HEK293 (cell line): ENCODE measurements around the gene ZSWIM1.

Experiments used
- CTCF ChIA-PET: fragments of 350-600 bp; formaldehyde crosslinking; extraction: SDS; loops from one replicate; lab custom pipeline; 2021; ENCODE audit warnings: antibody characterized with exemption; lab: Yijun Ruan, JAX
- POLR2A ChIA-PET: fragments of 300-600 bp; formaldehyde crosslinking; extraction: SDS; loops from one replicate; lab custom pipeline; 2020; ENCODE audit warnings: antibody characterized with exemption, inconsistent platforms; lab: Yijun Ruan, JAX
- H3K27ac ChIP-seq: fragments of 200-500 bp; sonication (Bioruptor generic); 2 replicates; pipeline ENCODE4 v1.5.1; 2014; ENCODE audit warnings: low read depth, low read length, control low read depth, inconsistent platforms; ENCODE audit errors: extremely low read depth
- H3K36me3 ChIP-seq, 2 experiments: fragments of 200-500 bp in 1 of 2; sonication (Bioruptor generic) in 1 of 2; 1 replicate in 1 of 2; 2 replicates in 1 of 2; pipeline ENCODE4 v1.5.1; 2014 to 2017; ENCODE audit warnings: inconsistent platforms in 2 of 2, low read length in 2 of 2; ENCODE audit not compliant: control insufficient read depth in 2 of 2, insufficient read depth in 1 of 2
- H3K4me1 ChIP-seq: fragments of 200-500 bp; sonication (Bioruptor generic); 2 replicates; pipeline ENCODE4 v1.5.1; 2014; ENCODE audit warnings: mild to moderate bottlenecking, low read length, inconsistent platforms; ENCODE audit not compliant: control insufficient read depth, insufficient read depth
- H3K4me3 ChIP-seq: 2 replicates; pipeline ENCODE4 v1.5.1; 2011; ENCODE audit warnings: low read depth, mild to moderate bottlenecking, control low read depth, low read length, moderate library complexity
- H3K9me3 ChIP-seq: fragments of 200-500 bp; sonication (Bioruptor generic); 2 replicates; pipeline ENCODE4 v1.5.1; 2014; ENCODE audit warnings: low read depth, low read length, inconsistent platforms; ENCODE audit not compliant: control insufficient read depth, insufficient read depth
- ATF2 ChIP-seq: fragments of 450-650 bp; formaldehyde crosslinking; IDR thresholded peaks from 2 replicates; pipeline ENCODE4 v1.5.1; 2016; ENCODE audit warnings: missing biosample characterization, missing genetic modification characterization, low read depth
- GLI2 ChIP-seq: fragments of 450-650 bp; formaldehyde crosslinking; IDR thresholded peaks from 2 replicates; pipeline ENCODE4; 2017; ENCODE audit warnings: missing biosample characterization, missing genetic modification characterization, low read depth, borderline replicate concordance
- GLIS1 ChIP-seq: fragments of 450-650 bp; formaldehyde crosslinking; IDR thresholded peaks from 2 replicates; pipeline ENCODE4 v1.5.1; 2016; ENCODE audit warnings: missing biosample characterization, missing genetic modification characterization
- MEIS1 ChIP-seq: sonication (generic); formaldehyde crosslinking; IDR thresholded peaks from 2 replicates; pipeline ENCODE4 v1.8.1; 2022; ENCODE audit warnings: missing genetic modification reagents, mild to moderate bottlenecking, borderline replicate concordance
- PRDM1 ChIP-seq: fragments of 450-650 bp; formaldehyde crosslinking; IDR thresholded peaks from 2 replicates; pipeline ENCODE4; 2016; ENCODE audit warnings: missing biosample characterization, missing genetic modification characterization
- REST ChIP-seq: fragments of 450-650 bp; formaldehyde crosslinking; IDR thresholded peaks from 2 replicates; pipeline ENCODE4 v1.5.1; 2016; ENCODE audit warnings: missing biosample characterization, missing genetic modification characterization
- SP2 ChIP-seq: fragments of 450-650 bp; formaldehyde crosslinking; IDR thresholded peaks from 2 replicates; pipeline ENCODE4 v1.5.1; 2016; ENCODE audit warnings: missing biosample characterization, missing genetic modification characterization
- SP7 ChIP-seq: fragments of 450-650 bp; formaldehyde crosslinking; IDR thresholded peaks from 2 replicates; pipeline ENCODE4 v1.5.1; 2016; ENCODE audit warnings: missing biosample characterization, missing genetic modification characterization
- TCF7L2 ChIP-seq: IDR thresholded peaks from 2 replicates; pipeline ENCODE4 v1.6.1; 2011; ENCODE audit warnings: low read depth, mild to moderate bottlenecking, inconsistent platforms, low read length, moderate library complexity, borderline replicate concordance
- ZNF169 ChIP-seq: fragments of 450-650 bp; formaldehyde crosslinking; IDR thresholded peaks from 2 replicates; pipeline ENCODE4 v1.5.1; 2016; ENCODE audit warnings: missing biosample characterization, missing genetic modification characterization
- ZNF266 ChIP-seq: fragments of 450-650 bp; formaldehyde crosslinking; IDR thresholded peaks from 2 replicates; pipeline ENCODE4 v1.5.1; 2016; ENCODE audit warnings: missing biosample characterization, missing genetic modification characterization, low read depth
- ZNF366 ChIP-seq: fragments of 450-650 bp; formaldehyde crosslinking; conservative IDR thresholded peaks from 2 replicates; pipeline ENCODE4 v1.5.1; 2016; ENCODE audit warnings: missing biosample characterization, missing genetic modification characterization
- ZNF544 ChIP-seq: fragments of 450-650 bp; formaldehyde crosslinking; IDR thresholded peaks from 2 replicates; pipeline ENCODE4 v1.5.0; 2017; ENCODE audit warnings: missing biosample characterization, missing genetic modification characterization
- ZNF580 ChIP-seq: fragments of 450-650 bp; formaldehyde crosslinking; IDR thresholded peaks from 2 replicates; pipeline ENCODE4 v1.5.1; 2016; ENCODE audit warnings: missing biosample characterization, missing genetic modification characterization
- ZNF626 ChIP-seq: fragments of 450-650 bp; sonication (Bioruptor Pico); formaldehyde crosslinking; IDR thresholded peaks from 2 replicates; pipeline ENCODE4 v1.5.1; 2018; ENCODE audit warnings: missing biosample characterization, missing genetic modification characterization, inconsistent platforms
- ZNF639 ChIP-seq: fragments of 450-650 bp; formaldehyde crosslinking; IDR thresholded peaks from 2 replicates; pipeline ENCODE4 v1.5.1; 2016; ENCODE audit warnings: missing biosample characterization, missing genetic modification characterization
- ZNF658 ChIP-seq: fragments of 450-650 bp; formaldehyde crosslinking; IDR thresholded peaks from 2 replicates; pipeline ENCODE4; 2016; ENCODE audit warnings: missing biosample characterization, missing genetic modification characterization
- ZNF664 ChIP-seq: fragments of 450-650 bp; formaldehyde crosslinking; IDR thresholded peaks from 2 replicates; pipeline ENCODE4 v1.5.1; 2016; ENCODE audit warnings: missing biosample characterization, missing genetic modification characterization
- ZNF701 ChIP-seq: fragments of 450-650 bp; formaldehyde crosslinking; IDR thresholded peaks from 2 replicates; pipeline ENCODE4 v1.5.1; 2016; ENCODE audit warnings: missing biosample characterization, missing genetic modification characterization
- ZNF704 ChIP-seq: fragments of 450-650 bp; formaldehyde crosslinking; IDR thresholded peaks from 2 replicates; pipeline ENCODE4 v1.5.1; 2016; ENCODE audit warnings: missing biosample characterization, missing genetic modification characterization
- ZSCAN16 ChIP-seq: fragments of 450-650 bp; formaldehyde crosslinking; IDR thresholded peaks from 2 replicates; pipeline ENCODE4 v1.5.1; 2016; ENCODE audit warnings: missing biosample characterization, missing genetic modification characterization

Gene ZSWIM1

GRCh38 chr20:45880988-45881788, at the start of gene ZSWIM1 (continued):
- TF ChIP-seq REST (peak; percentile 91), ZNF701 (tag by site-specific recombination) (no peak), ZNF266 (no peak), ZNF544 (no peak), ZNF639 (tag by site-specific recombination) (no peak), ZNF658 (no peak), SP2 (peak; percentile 98)

- H3K27ac ChIP-seq: no peak overlapping the region
- CTCF ChIA-PET: interaction anchor here (0.6 to 1.0 kb wide), 3 partner anchors 8 to 105 kb away, joined by 4 to 5 read pairs (median 4); no protein-coding TSS in a partner anchor
- H3K36me3 ChIP-seq: peaks cover 0 to 8% of the 10 kb centered on the region in 2 experiments; a peak in 1 of 3 replicates
- no peaks in the 10 kb centered on the region; the same call in 1 of the 2 replicates for H3K4me1 ChIP-seq
- no peak for TF ChIP-seq ZNF704 (tag by site-specific recombination)
- peak; percentile 80 for TF ChIP-seq GLIS1 (tag by site-specific recombination)
- TF ChIP-seq TCF7L2: no peak
- no peak for TF ChIP-seq ZSCAN16 (tag by site-specific recombination)
- TF ChIP-seq, all 188 proteins: peak for 1
- POLR2A ChIA-PET: interaction anchor here (1.2 to 1.4 kb wide), 2 partner anchors 48 to 73 kb away, joined by 3 to 4 read pairs; partner anchors contain the start of gene ZSWIM1
- no peaks in the 10 kb centered on the region for H3K9me3 ChIP-seq
- no peak overlapping the region for H3K4me3 ChIP-seq
Observed at GRCh38 chr20:45832619-45833018, 48.4 kb upstream of the ZSWIM1 start.

- no peaks in the 10 kb centered on the region; the same call in 1 of the 2 replicates for H3K4me1 ChIP-seq
- ChIA-PET CTCF (interaction anchor here (0.6 to 2.0 kb wide), 4 partner anchors 9 to 104 kb away, joined by 4 to 8 read pairs (median 4); no protein-coding TSS in a partner anchor), POLR2A (interaction anchor here (0.8 to 1.5 kb wide), 6 partner anchors 14 to 138 kb away, joined by 3 to 4 read pairs (median 3); partner anchors contain the start of genes ACOT8 and ZSWIM1)
- peak within 1 kb of the TSS; percentile 48 for H3K4me3 ChIP-seq
- peak within 1 kb of the TSS; percentile 46 for H3K27ac ChIP-seq
- peaks cover 0 to 8% of the 10 kb centered on the region in 2 experiments; a peak in 1 of 3 replicates for H3K36me3 ChIP-seq
- no peaks in the 10 kb centered on the region for H3K9me3 ChIP-seq
- TF ChIP-seq ATF2 (tag by site-specific recombination): peak; percentile 81
- no peak for TF ChIP-seq GLI2
- peak; percentile 64 for TF ChIP-seq ZNF366 (tag by site-specific recombination)
- no peak for TF ChIP-seq ZNF664 (tag by site-specific recombination)
- no peak for TF ChIP-seq MEIS1 (CRISPR knock-in tag)
- no peak for TF ChIP-seq ZNF580
- no peak for TF ChIP-seq ZNF169 (tag by site-specific recombination)
- TF ChIP-seq ZNF626: no peak
- no peak for TF ChIP-seq PRDM1 (tag by site-specific recombination)
- TF ChIP-seq SP7 (tag by site-specific recombination): 0 out of 2 replicates have a peak, but pooled peaks have one; percentile 16
Observed at GRCh38 chr20:45833030-45833882, 47.8 kb upstream of the ZSWIM1 start, which contains the start of gene SNX21. Gene SNX21, plus strand, starts transcription at chr20:45833799. Its CDS starts 121 bp downstream, at chr20:45833920.
